ENCODE data around the gene HM13. TPM values are rescaled to one million over a fixed set of nuclear protein-coding genes. Genes with fewer than 3 reads are reported as not detected.
A peak's percentile ranks its signal among the peaks of the same experiment; 100 is the strongest.

Gene HM13
- total and polyA plus RNA-seq, 2 of the 13 experiments (the other 11 are each of a cell fraction or from before 2014, with no cell fraction given), result 118 to 243 TPM

DNA sequence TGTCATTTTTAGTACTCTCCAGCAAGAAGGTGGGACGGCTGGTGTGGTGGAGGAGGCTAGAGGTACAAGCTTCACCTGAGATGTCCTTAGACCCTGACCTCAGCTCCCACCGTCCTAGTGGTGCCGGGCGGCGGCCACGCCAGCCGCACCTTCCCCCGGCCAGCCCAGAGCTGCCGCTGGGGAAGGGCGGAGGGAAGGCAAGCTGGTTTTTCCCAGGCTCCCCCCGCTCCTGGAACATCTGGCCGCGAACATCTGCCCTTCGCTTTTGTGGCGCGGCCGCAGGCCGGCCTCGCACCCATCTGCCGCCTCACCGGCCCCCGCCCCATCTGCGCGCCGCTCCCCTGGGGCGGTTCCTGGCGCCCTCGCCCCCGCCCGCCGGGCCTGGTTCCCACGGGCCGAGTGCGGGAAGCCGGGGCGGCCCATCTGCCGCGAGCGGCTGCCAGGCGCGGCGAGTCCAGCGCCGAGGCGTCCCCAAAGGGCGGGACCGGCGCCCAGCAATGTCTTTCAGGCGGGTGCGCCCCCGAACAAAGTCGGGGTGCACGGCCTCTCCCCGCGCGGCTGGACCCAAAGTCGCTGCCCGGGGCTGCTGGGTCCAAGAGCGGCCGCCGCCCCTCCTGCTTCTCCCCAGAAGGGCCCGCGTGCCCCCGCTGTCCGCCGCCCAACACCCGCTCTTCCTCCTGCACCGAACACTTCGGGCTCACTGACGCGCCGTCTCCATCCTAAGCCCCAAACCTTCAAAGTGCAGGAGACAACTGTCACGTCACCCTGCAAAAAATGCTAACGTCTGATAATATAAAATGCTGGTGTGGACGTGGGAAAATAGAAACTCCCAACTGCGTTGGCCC lies 73.5 kb downstream of the HM13 start (continued):
- TF ChIP-seq, protein P1, sequence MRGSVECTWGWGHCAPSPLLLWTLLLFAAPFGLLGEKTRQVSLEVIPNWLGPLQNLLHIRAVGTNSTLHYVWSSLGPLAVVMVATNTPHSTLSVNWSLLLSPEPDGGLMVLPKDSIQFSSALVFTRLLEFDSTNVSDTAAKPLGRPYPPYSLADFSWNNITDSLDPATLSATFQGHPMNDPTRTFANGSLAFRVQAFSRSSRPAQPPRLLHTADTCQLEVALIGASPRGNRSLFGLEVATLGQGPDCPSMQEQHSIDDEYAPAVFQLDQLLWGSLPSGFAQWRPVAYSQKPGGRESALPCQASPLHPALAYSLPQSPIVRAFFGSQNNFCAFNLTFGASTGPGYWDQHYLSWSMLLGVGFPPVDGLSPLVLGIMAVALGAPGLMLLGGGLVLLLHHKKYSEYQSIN (CRISPR knock-in tag; IDR thresholded peaks at IDR 0.05; ENCODE audit: borderline replicate concordance), result no peak
- TF ChIP-seq MIER2 (CRISPR knock-in tag; IDR thresholded peaks at IDR 0.05) (no peak), ZNF878 (CRISPR knock-in tag; IDR thresholded peaks at IDR 0.05) (0 out of 2 replicates have a peak, but pooled peaks have one; percentile 67), ISX (CRISPR knock-in tag; conservative IDR thresholded peaks at IDR 0.05) (no peak), ZBTB7B (CRISPR knock-in tag; IDR thresholded peaks at IDR 0.05) (no peak; the same call in 1 of the 2 replicates), ZNF10 (CRISPR knock-in tag; IDR thresholded peaks at IDR 0.05; ENCODE audit: borderline replicate concordance, low read depth) (no peak), ZNF34 (CRISPR knock-in tag; IDR thresholded peaks at IDR 0.05; ENCODE audit: borderline replicate concordance) (0 out of 2 replicates have a peak, but pooled peaks have one; percentile 5), NFYC (CRISPR knock-in tag; IDR thresholded peaks at IDR 0.05) (no peak), FOXK2 (IDR thresholded peaks at IDR 0.05) (no peak), FOXJ3 (CRISPR knock-in tag; IDR thresholded peaks at IDR 0.05; ENCODE audit: borderline replicate concordance) (no peak), ZNF382 (CRISPR knock-in tag; IDR thresholded peaks at IDR 0.05; ENCODE audit: borderline replicate concordance) (no peak), SOX13 (IDR thresholded peaks at IDR 0.05) (no peak), SOX13 (CRISPR knock-in tag; conservative IDR thresholded peaks at IDR 0.05 in 1 of 2, IDR thresholded peaks at IDR 0.05 in 1 of 2) (peak in 1 of 2 experiments; percentile 21; a peak in 1 of 4 replicates), ZNF619 (CRISPR knock-in tag; IDR thresholded peaks at IDR 0.05) (no peak; the same call in 1 of the 2 replicates), TBX2 (CRISPR knock-in tag; IDR thresholded peaks at IDR 0.05; ENCODE audit: borderline replicate concordance) (0 out of 2 replicates have a peak, but pooled peaks have one; percentile 30), ZNF329 (CRISPR knock-in tag; IDR thresholded peaks at IDR 0.05; ENCODE audit: low read depth) (no peak), ZNF792 (CRISPR knock-in tag; IDR thresholded peaks at IDR 0.05) (0 out of 2 replicates have a peak, but pooled peaks have one; percentile 22), ZNF484 (CRISPR knock-in tag; IDR thresholded peaks at IDR 0.05; ENCODE audit: borderline replicate concordance, low read depth) (no peak), ZNF709 (CRISPR knock-in tag; IDR thresholded peaks at IDR 0.05) (no peak), ZNF747 (CRISPR knock-in tag; IDR thresholded peaks at IDR 0.05; ENCODE audit: borderline replicate concordance) (no peak)
- TF ChIP-seq, protein P2, sequence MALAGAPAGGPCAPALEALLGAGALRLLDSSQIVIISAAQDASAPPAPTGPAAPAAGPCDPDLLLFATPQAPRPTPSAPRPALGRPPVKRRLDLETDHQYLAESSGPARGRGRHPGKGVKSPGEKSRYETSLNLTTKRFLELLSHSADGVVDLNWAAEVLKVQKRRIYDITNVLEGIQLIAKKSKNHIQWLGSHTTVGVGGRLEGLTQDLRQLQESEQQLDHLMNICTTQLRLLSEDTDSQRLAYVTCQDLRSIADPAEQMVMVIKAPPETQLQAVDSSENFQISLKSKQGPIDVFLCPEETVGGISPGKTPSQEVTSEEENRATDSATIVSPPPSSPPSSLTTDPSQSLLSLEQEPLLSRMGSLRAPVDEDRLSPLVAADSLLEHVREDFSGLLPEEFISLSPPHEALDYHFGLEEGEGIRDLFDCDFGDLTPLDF (CRISPR knock-in tag; IDR thresholded peaks at IDR 0.05), result peak; percentile 39; the same call in 1 of the 2 replicates
- TF ChIP-seq, protein P3, sequence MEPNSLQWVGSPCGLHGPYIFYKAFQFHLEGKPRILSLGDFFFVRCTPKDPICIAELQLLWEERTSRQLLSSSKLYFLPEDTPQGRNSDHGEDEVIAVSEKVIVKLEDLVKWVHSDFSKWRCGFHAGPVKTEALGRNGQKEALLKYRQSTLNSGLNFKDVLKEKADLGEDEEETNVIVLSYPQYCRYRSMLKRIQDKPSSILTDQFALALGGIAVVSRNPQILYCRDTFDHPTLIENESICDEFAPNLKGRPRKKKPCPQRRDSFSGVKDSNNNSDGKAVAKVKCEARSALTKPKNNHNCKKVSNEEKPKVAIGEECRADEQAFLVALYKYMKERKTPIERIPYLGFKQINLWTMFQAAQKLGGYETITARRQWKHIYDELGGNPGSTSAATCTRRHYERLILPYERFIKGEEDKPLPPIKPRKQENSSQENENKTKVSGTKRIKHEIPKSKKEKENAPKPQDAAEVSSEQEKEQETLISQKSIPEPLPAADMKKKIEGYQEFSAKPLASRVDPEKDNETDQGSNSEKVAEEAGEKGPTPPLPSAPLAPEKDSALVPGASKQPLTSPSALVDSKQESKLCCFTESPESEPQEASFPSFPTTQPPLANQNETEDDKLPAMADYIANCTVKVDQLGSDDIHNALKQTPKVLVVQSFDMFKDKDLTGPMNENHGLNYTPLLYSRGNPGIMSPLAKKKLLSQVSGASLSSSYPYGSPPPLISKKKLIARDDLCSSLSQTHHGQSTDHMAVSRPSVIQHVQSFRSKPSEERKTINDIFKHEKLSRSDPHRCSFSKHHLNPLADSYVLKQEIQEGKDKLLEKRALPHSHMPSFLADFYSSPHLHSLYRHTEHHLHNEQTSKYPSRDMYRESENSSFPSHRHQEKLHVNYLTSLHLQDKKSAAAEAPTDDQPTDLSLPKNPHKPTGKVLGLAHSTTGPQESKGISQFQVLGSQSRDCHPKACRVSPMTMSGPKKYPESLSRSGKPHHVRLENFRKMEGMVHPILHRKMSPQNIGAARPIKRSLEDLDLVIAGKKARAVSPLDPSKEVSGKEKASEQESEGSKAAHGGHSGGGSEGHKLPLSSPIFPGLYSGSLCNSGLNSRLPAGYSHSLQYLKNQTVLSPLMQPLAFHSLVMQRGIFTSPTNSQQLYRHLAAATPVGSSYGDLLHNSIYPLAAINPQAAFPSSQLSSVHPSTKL (CRISPR knock-in tag; IDR thresholded peaks at IDR 0.05), result peak; percentile 46; the same call in 1 of the 2 replicates
- TF ChIP-seq, protein P4, sequence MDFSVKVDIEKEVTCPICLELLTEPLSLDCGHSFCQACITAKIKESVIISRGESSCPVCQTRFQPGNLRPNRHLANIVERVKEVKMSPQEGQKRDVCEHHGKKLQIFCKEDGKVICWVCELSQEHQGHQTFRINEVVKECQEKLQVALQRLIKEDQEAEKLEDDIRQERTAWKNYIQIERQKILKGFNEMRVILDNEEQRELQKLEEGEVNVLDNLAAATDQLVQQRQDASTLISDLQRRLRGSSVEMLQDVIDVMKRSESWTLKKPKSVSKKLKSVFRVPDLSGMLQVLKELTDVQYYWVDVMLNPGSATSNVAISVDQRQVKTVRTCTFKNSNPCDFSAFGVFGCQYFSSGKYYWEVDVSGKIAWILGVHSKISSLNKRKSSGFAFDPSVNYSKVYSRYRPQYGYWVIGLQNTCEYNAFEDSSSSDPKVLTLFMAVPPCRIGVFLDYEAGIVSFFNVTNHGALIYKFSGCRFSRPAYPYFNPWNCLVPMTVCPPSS (IDR thresholded peaks at IDR 0.05), result no peak

Measured in HepG2 (cell line).